Left lobe of liver (tissue), 2 donors: ENCODE data around the gene PIK3R6. TPM values are rescaled to one million over a fixed set of nuclear protein-coding genes. Genes with fewer than 3 reads are reported as not detected.

Experiments used
- ATAC-seq: fragments of 200-7000 bp; cut with Tn5 transposase; one replicate; pipeline ENCODE4 v1.9.1; 2020; ENCODE audit warnings: mild to moderate bottlenecking, moderate library complexity
- DNase-seq: peaks from one replicate; pipeline ENCODE4 v3.0.0-alpha.2; 2020; ENCODE audit warnings: low spot score
- total RNA-seq: library from RNA; stranded (reverse); gene quantifications from one replicate; pipeline ENCODE4 v1.2.1, GENCODE V29; 2021
- donor health status: DM: no; HTN: no; CAD: no; lungs with moderate emphysema.
- donor health status: DM: no; HTN: yes; CAD: no.

Gene PIK3R6
- total RNA-seq, result 0.18 TPM

- DNase-seq (no peak), ATAC-seq (no peak)
These were observed at the start of gene PIK3R6 for GRCh38 chr17:8867361-8867981. PIK3R6 (minus strand) TSS chr17:8867674; CDS start chr17:8849794, 17,880 bp downstream.

GRCh38 chr17:8916466-8916865, 49.0 kb upstream of the PIK3R6 start:
- no peak for DNase-seq
- ATAC-seq, result peak; percentile 49

GRCh38 chr17:8914554-8914953, 47.1 kb upstream of the PIK3R6 start:
- DNase-seq, result no peak
- ATAC-seq, result no peak

GRCh38 chr17:8913879-8914278, 46.4 kb upstream of the PIK3R6 start:
- ATAC-seq (no peak), DNase-seq (no peak)

- ATAC-seq, result no peak
- DNase-seq, result no peak
These were observed 45.6 kb upstream of the PIK3R6 start for GRCh38 chr17:8913091-8913490.

- DNase-seq (no peak), ATAC-seq (no peak)
These were observed 44.9 kb upstream of the PIK3R6 start for GRCh38 chr17:8912084-8912981.

GRCh38 chr17:8910969-8911604, 43.6 kb upstream of the PIK3R6 start:
- DNase-seq (no peak), ATAC-seq (no peak)

- DNase-seq (no peak), ATAC-seq (peak; percentile 41)
These were observed 42.3 kb upstream of the PIK3R6 start for GRCh38 chr17:8909586-8910270.

- DNase-seq (peak; percentile 34), ATAC-seq (no peak)
These were observed 37.9 kb upstream of the PIK3R6 start for GRCh38 chr17:8905331-8905730.

GRCh38 chr17:8904686-8905085, 37.2 kb upstream of the PIK3R6 start:
- no peak for ATAC-seq

GRCh38 chr17:8904201-8904600, 36.7 kb upstream of the PIK3R6 start:
- no peak for ATAC-seq
- peak; percentile 18 for DNase-seq

More at GRCh38 chr17:8904686-8905085, 37.2 kb upstream of the PIK3R6 start:
- peak; percentile 19 for DNase-seq

- ATAC-seq, result no peak
- DNase-seq, result peak; percentile 27
These were observed 33.4 kb upstream of the PIK3R6 start for GRCh38 chr17:8900626-8901585.

GRCh38 chr17:8900207-8900606, 32.7 kb upstream of the PIK3R6 start:
- ATAC-seq, result no peak
- DNase-seq, result no peak

GRCh38 chr17:8898636-8899035, 31.2 kb upstream of the PIK3R6 start:
- ATAC-seq, result no peak
- no peak for DNase-seq

GRCh38 chr17:8898126-8898525, 30.7 kb upstream of the PIK3R6 start:
- DNase-seq (peak; percentile 16), ATAC-seq (no peak)

GRCh38 chr17:8896641-8897635, 29.5 kb upstream of the PIK3R6 start:
- peak; percentile 39 for DNase-seq

GRCh38 chr17:8896087-8896486, 28.6 kb upstream of the PIK3R6 start:
- ATAC-seq, result no peak
- DNase-seq, result peak; percentile 15

More at GRCh38 chr17:8896641-8897635, 29.5 kb upstream of the PIK3R6 start:
- no peak for ATAC-seq
